WTC11 (cell line): ENCODE results near the gene ITGA1. TPM values are rescaled to one million over a fixed set of nuclear protein-coding genes. Genes with fewer than 3 reads are reported as not detected.
A peak's percentile ranks its signal among the peaks of the same experiment; 100 is the strongest.

ENCODE experiments used
- ATAC-seq: fragments of 200-7000 bp; cut with Tn5 transposase; 2 replicates; pipeline ENCODE4 v1.10.0; 2021; ENCODE audit warnings: mild to moderate bottlenecking, moderate library complexity
- CTCF ChIA-PET: fragments of 300-600 bp; sonication (Branson Sonifier 250); formaldehyde crosslinking; loops from one replicate; lab custom pipeline; 2021; ENCODE audit warnings: antibody characterized with exemption; lab: Charles Lee
- POLR2A ChIA-PET: fragments of 350-600 bp; sonication (Branson Sonifier 250); formaldehyde crosslinking; loops from one replicate; lab custom pipeline; 2021; ENCODE audit warnings: antibody characterized with exemption; lab: Charles Lee
- DNase-seq: peaks from one replicate; pipeline ENCODE4 v3.0.0; 2021; ENCODE audit warnings: low spot score
- H3K27ac Mint-ChIP-seq: 2 replicates; pipeline ENCODE4 v1.8.0; 2021; ENCODE audit warnings: mixed read lengths
- H3K27me3 Mint-ChIP-seq: 2 replicates; pipeline ENCODE4 v1.8.0; 2021; ENCODE audit warnings: low read depth, mild to moderate bottlenecking, moderate library complexity, mixed read lengths
- H3K36me3 Mint-ChIP-seq: 2 replicates; pipeline ENCODE4 v1.8.0; 2021; ENCODE audit warnings: mixed read lengths
- H3K4me1 Mint-ChIP-seq: 2 replicates; pipeline ENCODE4 v1.8.0; 2022; ENCODE audit warnings: mixed read lengths
- H3K4me3 Mint-ChIP-seq: 2 replicates; pipeline ENCODE4 v1.8.0; 2021; ENCODE audit warnings: mild to moderate bottlenecking, moderate library complexity, mixed read lengths
- H3K9me3 Mint-ChIP-seq: 2 replicates; pipeline ENCODE4 v1.8.0; 2021; ENCODE audit warnings: mixed read lengths
- CDX4 ChIP-seq: fragments of 250-450 bp; sonication (Bioruptor Pico); IDR thresholded peaks from 2 replicates; pipeline ENCODE4 v1.9.0; 2021; ENCODE audit warnings: moderate library complexity, mild to moderate bottlenecking, inconsistent platforms, borderline replicate concordance
- E2F5 ChIP-seq: sonication (generic); formaldehyde crosslinking; IDR thresholded peaks from 2 replicates; pipeline ENCODE4 v1.8.1; 2022; ENCODE audit warnings: mild to moderate bottlenecking, moderate library complexity, missing genetic modification reagents
- FOXJ3 ChIP-seq: sonication (generic); formaldehyde crosslinking; IDR thresholded peaks from 2 replicates; pipeline ENCODE4 v1.9.0; 2021; ENCODE audit warnings: missing genetic modification reagents, mild to moderate bottlenecking, borderline replicate concordance
- FOXP1 ChIP-seq: sonication (generic); formaldehyde crosslinking; IDR thresholded peaks from 2 replicates; pipeline ENCODE4 v1.8.0; 2022; ENCODE audit warnings: missing genetic modification reagents, mild to moderate bottlenecking, moderate library complexity, borderline replicate concordance
- HMGA2 ChIP-seq: fragments of 250-450 bp; sonication (Bioruptor Pico); IDR thresholded peaks from 2 replicates; pipeline ENCODE4 v1.4.0; 2021; ENCODE audit warnings: mild to moderate bottlenecking, moderate library complexity
- MYBL2 ChIP-seq: sonication (generic); formaldehyde crosslinking; IDR thresholded peaks from 2 replicates; pipeline ENCODE4 v1.8.1; 2023; ENCODE audit warnings: mild to moderate bottlenecking, moderate library complexity, missing genetic modification reagents
- SMAD4 ChIP-seq: sonication (generic); formaldehyde crosslinking; IDR thresholded peaks from 2 replicates; pipeline ENCODE4 v1.8.0; 2022; ENCODE audit warnings: mild to moderate bottlenecking, missing genetic modification reagents
- SOX15 ChIP-seq: fragments of 250-450 bp; sonication (Bioruptor Pico); IDR thresholded peaks from 2 replicates; pipeline ENCODE4 v1.9.0; 2021; ENCODE audit warnings: mild to moderate bottlenecking
- SP1 ChIP-seq: sonication (generic); formaldehyde crosslinking; conservative IDR thresholded peaks from 2 replicates; pipeline ENCODE4 v1.8.1; 2022; ENCODE audit warnings: missing genetic modification reagents
- STAT6 ChIP-seq: sonication (generic); formaldehyde crosslinking; conservative IDR thresholded peaks from 2 replicates; pipeline ENCODE4 v1.8.1; 2023; ENCODE audit warnings: mild to moderate bottlenecking, low read depth, missing genetic modification reagents, moderate library complexity
- USF1 ChIP-seq: sonication (generic); formaldehyde crosslinking; IDR thresholded peaks from 2 replicates; pipeline ENCODE4 v1.8.0; 2022; ENCODE audit warnings: mild to moderate bottlenecking, missing genetic modification reagents
- ZNF416 ChIP-seq: fragments of 250-450 bp; sonication (Bioruptor Pico); IDR thresholded peaks from 2 replicates; pipeline ENCODE4 v1.9.0; 2021; ENCODE audit warnings: mild to moderate bottlenecking, inconsistent platforms
- ZNF425 ChIP-seq: fragments of 250-450 bp; sonication (Bioruptor Pico); conservative IDR thresholded peaks from 2 replicates; pipeline ENCODE4 v1.9.0; 2021; ENCODE audit warnings: mild to moderate bottlenecking
- ZNF532 ChIP-seq: fragments of 250-450 bp; sonication (Bioruptor Pico); IDR thresholded peaks from 2 replicates; pipeline ENCODE4 v1.9.0; 2021; ENCODE audit warnings: mild to moderate bottlenecking, borderline replicate concordance
- total RNA-seq: library from RNA; stranded (reverse); gene quantifications from 3 replicates; pipeline ENCODE4 v1.2.3, GENCODE V29; 2021

ITGA1 gene
- total RNA-seq, 1 experiment from 2014 or later = 6.5 TPM

- TF ChIP-seq ZNF532 (CRISPR knock-in tag) (no peak), CDX4 (CRISPR knock-in tag) (no peak), SOX15 (no peak)
Measured at GRCh38 chr5:52987711-52988331, 200.1 kb downstream of the ITGA1 start (continued).

GRCh38 chr5:52988335-52989024, 200.8 kb downstream of the ITGA1 start:
- Mint-ChIP-seq H3K4me3 (peak overlapping the region; percentile 74), H3K9me3 (peaks cover 9% of the 10 kb centered on the region), H3K4me1 (peaks cover 25% of the 10 kb centered on the region), H3K27me3 (peaks cover 24% of the 10 kb centered on the region), H3K27ac (no peak overlapping the region), H3K36me3 (no peaks in the 10 kb centered on the region)
- ChIA-PET POLR2A (no interaction called here), CTCF (interaction anchor here (0.6 to 1.4 kb wide), 4 partner anchors 9 to 127 kb away, joined by 3 to 6 read pairs (median 4); no protein-coding TSS in a partner anchor)
- TF ChIP-seq E2F5 (no peak), FOXJ3 (CRISPR knock-in tag) (no peak), STAT6 (CRISPR knock-in tag) (no peak)
- ATAC-seq = peak; percentile 13; the same call in 1 of the 2 replicates
- no peak for DNase-seq

- DNase-seq = peak; percentile 63
- Mint-ChIP-seq H3K4me3 (peak within 1 kb of the TSS; percentile 77), H3K4me1 (peaks cover 18% of the 10 kb centered on the region), H3K36me3 (no peaks in the 10 kb centered on the region), H3K27me3 (peaks cover 24% of the 10 kb centered on the region), H3K9me3 (peaks cover 9% of the 10 kb centered on the region), H3K27ac (no peak within 1 kb of the TSS)
- CTCF ChIA-PET = interaction anchor here (0.8 to 1.4 kb wide), 4 partner anchors 10 to 74 kb away, joined by 4 to 5 read pairs (median 4); no protein-coding TSS in a partner anchor
- POLR2A ChIA-PET = no interaction called here
- ATAC-seq = peak; percentile 73
- TF ChIP-seq SMAD4 (CRISPR knock-in tag) = no peak
- no peak for TF ChIP-seq STAT6 (CRISPR knock-in tag)
- peak; percentile 34; the same call in 1 of the 2 replicates for TF ChIP-seq SP1 (CRISPR knock-in tag)
- no peak for TF ChIP-seq ZNF425
- no peak for TF ChIP-seq MYBL2 (CRISPR knock-in tag)
- no peak for TF ChIP-seq USF1 (CRISPR knock-in tag)
- 0 out of 2 replicates have a peak, but pooled peaks have one; percentile 12 for TF ChIP-seq FOXP1 (CRISPR knock-in tag)
- TF ChIP-seq ZNF416 = no peak
- no peak for TF ChIP-seq HMGA2
Measured at GRCh38 chr5:52989025-52989780, 201.5 kb downstream of the ITGA1 start, which contains the start of gene ITGA2. Gene ITGA2, plus strand, starts transcription at chr5:52989352. Its CDS starts 117 bp downstream, at chr5:52989469.
